GM19023 (cell line): Measurements from ENCODE around the gene AUNIP.

Experiments
- ATAC-seq: cut with Tn5 transposase; IDR thresholded peaks from one replicate; pipeline ENCODE4 v1.9.1; 2021; ENCODE audit warnings: mild to moderate bottlenecking, moderate library complexity; ENCODE audit not compliant: unreplicated experiment

AUNIP gene

GRCh38 chr1:25797939-25798338 lies 61.3 kb downstream of the AUNIP start:
- no peak for ATAC-seq

- ATAC-seq = no peak
Measured at GRCh38 chr1:25796811-25797458, 62.3 kb downstream of the AUNIP start.

GRCh38 chr1:25795946-25796810 lies 63.1 kb downstream of the AUNIP start:
- no peak for ATAC-seq

- no peak for ATAC-seq
Measured at GRCh38 chr1:25795211-25795610, 64.0 kb downstream of the AUNIP start.

- ATAC-seq = no peak
Measured at GRCh38 chr1:25794325-25794724, 64.9 kb downstream of the AUNIP start.

- no peak for ATAC-seq
Measured at GRCh38 chr1:25793585-25794170, 65.6 kb downstream of the AUNIP start.

GRCh38 chr1:25792115-25792514 lies 67.1 kb downstream of the AUNIP start:
- ATAC-seq = no peak

- no peak for ATAC-seq
Measured at GRCh38 chr1:25790472-25790871, 68.8 kb downstream of the AUNIP start.

- ATAC-seq = no peak
Measured at GRCh38 chr1:25787760-25788166, 71.5 kb downstream of the AUNIP start.

- ATAC-seq = no peak
Measured at GRCh38 chr1:25786887-25787759, 72.1 kb downstream of the AUNIP start.

GRCh38 chr1:25785333-25786067 lies 73.8 kb downstream of the AUNIP start:
- ATAC-seq = no peak

GRCh38 chr1:25784575-25785051 lies 74.6 kb downstream of the AUNIP start:
- no peak for ATAC-seq
